ENCODE results near the gene MTERF4. TPM values are rescaled to one million over a fixed set of nuclear protein-coding genes. Genes with fewer than 3 reads are reported as not detected.

MTERF4 gene
- total RNA-seq, 1 experiment from 2014 or later, result 13.6 TPM

DNA sequence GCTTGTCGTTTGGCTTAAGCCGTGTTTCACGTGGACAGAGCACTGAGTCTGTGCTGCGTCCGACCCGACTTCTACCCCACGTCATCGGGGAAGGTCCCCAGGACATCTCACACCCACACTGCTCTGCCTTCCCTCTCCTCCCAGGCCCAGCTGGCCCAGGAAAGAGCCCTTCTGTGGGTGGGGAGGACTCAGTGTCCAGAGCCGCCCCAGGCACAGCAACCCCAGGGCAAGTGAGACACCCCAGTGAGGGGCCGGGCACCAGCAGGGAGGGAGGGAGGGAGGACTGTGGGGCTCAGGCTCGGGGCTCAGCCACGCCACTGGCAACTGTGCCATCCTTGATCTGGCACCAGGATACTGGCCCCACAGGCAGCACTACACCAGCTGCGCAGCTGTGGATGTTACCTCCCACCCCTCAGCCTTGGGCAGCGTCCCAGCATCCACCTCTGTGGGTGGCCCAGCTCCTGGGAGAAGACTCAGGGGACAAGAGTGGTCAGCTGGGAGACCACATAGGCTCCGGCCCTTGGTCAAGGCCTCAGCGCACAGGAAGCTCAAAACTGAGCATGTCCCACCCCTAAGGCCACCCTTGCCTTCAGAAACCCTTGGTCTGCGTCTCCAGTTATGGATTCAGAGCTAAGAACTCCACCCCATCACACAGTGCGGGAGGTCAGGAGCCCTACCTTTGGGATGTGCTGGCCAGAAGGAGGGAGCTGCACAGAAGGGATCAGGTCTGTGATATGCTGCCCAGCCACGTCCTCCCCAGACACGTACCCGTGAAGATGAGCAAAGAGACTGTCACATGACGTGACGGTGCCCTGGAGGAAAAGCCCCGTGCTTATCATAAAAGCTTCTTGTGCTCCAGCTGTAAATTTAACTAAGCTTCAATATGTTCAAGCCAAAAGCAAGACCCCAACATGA is 35.4 kb upstream of the MTERF4 start:
- H3K27me3 ChIP-seq (ENCODE audit: low read length), result no peaks in the 10 kb centered on the region
- H3K9me3 ChIP-seq (ENCODE audit: low read length), result no peaks in the 10 kb centered on the region
- H3F3A ChIP-seq (ENCODE audit: low read length, unreplicated experiment), result no peaks in the 10 kb centered on the region
- no peak for DNase-seq
- intact Hi-C loops (cut with micrococcal nuclease), result no loop called here
- no peaks in the 10 kb centered on the region for H4K20me1 ChIP-seq (ENCODE audit: low read length)
- H3K36me3 ChIP-seq (ENCODE audit: low read depth, low read length), result no peaks in the 10 kb centered on the region
- H3K4me2 ChIP-seq (ENCODE audit: low read length), result no peak overlapping the region
- H2AFZ ChIP-seq (ENCODE audit: low read length), result no peak overlapping the region
- H3K9me2 ChIP-seq (replicated peaks; ENCODE audit: low read length), result no peaks in the 10 kb centered on the region
- no TSS peak for BruUV-seq (replicated peaks)
- no peak overlapping the region for H3K4me3 ChIP-seq (ENCODE audit: low read length)
- no peaks in the 10 kb centered on the region for H3K4me1 ChIP-seq (ENCODE audit: insufficient read depth, low read length)
- ChIA-PET CTCF (no interaction called here), POLR2A (ENCODE audit: unreplicated experiment) (no interaction called here)
- no peak overlapping the region for H3K9ac ChIP-seq (ENCODE audit: low read length)
- TF ChIP-seq EZH2phosphoT487 (IDR thresholded peaks at IDR 0.05; ENCODE audit: borderline replicate concordance, low read length), result no peak
- TF ChIP-seq, protein P1, sequence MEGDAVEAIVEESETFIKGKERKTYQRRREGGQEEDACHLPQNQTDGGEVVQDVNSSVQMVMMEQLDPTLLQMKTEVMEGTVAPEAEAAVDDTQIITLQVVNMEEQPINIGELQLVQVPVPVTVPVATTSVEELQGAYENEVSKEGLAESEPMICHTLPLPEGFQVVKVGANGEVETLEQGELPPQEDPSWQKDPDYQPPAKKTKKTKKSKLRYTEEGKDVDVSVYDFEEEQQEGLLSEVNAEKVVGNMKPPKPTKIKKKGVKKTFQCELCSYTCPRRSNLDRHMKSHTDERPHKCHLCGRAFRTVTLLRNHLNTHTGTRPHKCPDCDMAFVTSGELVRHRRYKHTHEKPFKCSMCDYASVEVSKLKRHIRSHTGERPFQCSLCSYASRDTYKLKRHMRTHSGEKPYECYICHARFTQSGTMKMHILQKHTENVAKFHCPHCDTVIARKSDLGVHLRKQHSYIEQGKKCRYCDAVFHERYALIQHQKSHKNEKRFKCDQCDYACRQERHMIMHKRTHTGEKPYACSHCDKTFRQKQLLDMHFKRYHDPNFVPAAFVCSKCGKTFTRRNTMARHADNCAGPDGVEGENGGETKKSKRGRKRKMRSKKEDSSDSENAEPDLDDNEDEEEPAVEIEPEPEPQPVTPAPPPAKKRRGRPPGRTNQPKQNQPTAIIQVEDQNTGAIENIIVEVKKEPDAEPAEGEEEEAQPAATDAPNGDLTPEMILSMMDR (conservative IDR thresholded peaks at IDR 0.05; ENCODE audit: low read depth, low read length), result no peak
- no peak for TF ChIP-seq EZH2 (IDR thresholded peaks at IDR 0.05; ENCODE audit: low read length, unreplicated experiment)
- ATAC-seq, result no peak
- no peak overlapping the region for H3K27ac ChIP-seq (ENCODE audit: low read length)
- no peaks in the 10 kb centered on the region for H3K79me2 ChIP-seq (ENCODE audit: low read length)

DNA sequence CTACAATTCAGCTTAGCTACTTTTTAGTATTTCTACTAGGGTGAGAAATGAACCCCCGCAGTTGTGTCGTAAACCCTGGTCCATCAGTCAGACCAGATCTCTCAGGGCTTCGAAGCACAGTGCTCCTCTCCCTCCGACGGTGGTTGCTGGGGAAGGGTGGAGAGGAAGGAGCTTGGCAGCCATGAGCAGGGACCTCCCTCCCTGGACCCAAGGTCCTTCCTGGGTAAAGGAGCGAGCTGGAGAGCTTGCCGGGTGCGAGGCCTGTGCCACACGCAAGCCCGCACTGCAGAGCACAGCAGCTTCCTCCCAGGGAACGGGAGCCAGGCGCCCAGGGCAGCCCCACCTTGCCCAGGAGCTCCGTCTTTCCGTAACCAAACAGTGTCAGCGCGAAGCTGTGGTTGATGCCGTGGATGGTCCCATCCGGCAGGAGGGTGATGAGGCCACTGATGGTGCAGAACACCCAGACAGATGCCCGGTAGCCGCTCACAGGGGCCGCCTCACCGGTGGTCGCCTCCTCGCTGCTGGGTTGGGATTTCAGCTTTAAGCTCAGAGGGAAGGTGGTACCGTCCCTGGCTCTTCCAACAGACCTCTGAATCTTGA is 34.7 kb upstream of the MTERF4 start:
- Histone ChIP-seq H4K20me1 (ENCODE audit: low read length) (no peaks in the 10 kb centered on the region), H3K36me3 (ENCODE audit: low read depth, low read length) (no peaks in the 10 kb centered on the region), H3K9ac (ENCODE audit: low read length) (no peak overlapping the region), H3K4me1 (ENCODE audit: insufficient read depth, low read length) (no peaks in the 10 kb centered on the region), H3K27ac (ENCODE audit: low read length) (no peak overlapping the region), H3K79me2 (ENCODE audit: low read length) (no peaks in the 10 kb centered on the region), H3K9me2 (replicated peaks; ENCODE audit: low read length) (no peaks in the 10 kb centered on the region), H3K9me3 (ENCODE audit: low read length) (no peaks in the 10 kb centered on the region), H3K27me3 (ENCODE audit: low read length) (no peaks in the 10 kb centered on the region), H3K4me3 (ENCODE audit: low read length) (no peak overlapping the region), H3K4me2 (ENCODE audit: low read length) (no peak overlapping the region), H3F3A (ENCODE audit: low read length, unreplicated experiment) (no peaks in the 10 kb centered on the region), H2AFZ (ENCODE audit: low read length) (no peak overlapping the region)
- ChIA-PET POLR2A (ENCODE audit: unreplicated experiment) (no interaction called here), CTCF (no interaction called here)
- intact Hi-C loops (cut with micrococcal nuclease), result no loop called here
- TF ChIP-seq, protein P1 (conservative IDR thresholded peaks at IDR 0.05; ENCODE audit: low read depth, low read length), result no peak
- BruUV-seq (replicated peaks), result no TSS peak
- no peak for DNase-seq
- no peak for ATAC-seq

DNA sequence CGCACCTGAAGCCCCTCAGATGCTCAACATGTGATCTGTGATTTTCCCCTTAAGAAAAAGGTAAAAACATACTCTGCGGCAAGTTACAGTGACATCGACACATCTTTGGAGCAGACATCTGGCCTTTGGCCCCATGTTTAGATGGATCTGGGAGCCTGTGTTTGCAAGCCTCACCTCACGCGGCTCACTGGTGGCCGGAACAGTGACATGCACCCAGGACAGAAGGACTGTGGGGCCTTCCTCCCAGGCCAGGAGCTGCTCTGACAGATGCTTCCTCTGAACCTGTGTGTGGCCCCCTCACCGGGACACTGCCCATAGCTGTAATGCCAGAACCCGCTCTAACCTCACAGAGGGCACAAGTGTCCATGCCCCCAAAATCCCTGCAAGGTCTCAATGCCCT is 34.1 kb upstream of the MTERF4 start:
- CTCF ChIA-PET, result no interaction called here

More for the DNA sequence above, 34.1 kb upstream of the MTERF4 start:
- no peaks in the 10 kb centered on the region for H3K4me1 ChIP-seq (ENCODE audit: insufficient read depth, low read length)
- no peaks in the 10 kb centered on the region for H4K20me1 ChIP-seq (ENCODE audit: low read length)
- DNase-seq, result no peak
- TF ChIP-seq EZH2phosphoT487 (IDR thresholded peaks at IDR 0.05; ENCODE audit: borderline replicate concordance, low read length) (no peak), EZH2 (IDR thresholded peaks at IDR 0.05; ENCODE audit: low read length, unreplicated experiment) (no peak)
- TF ChIP-seq, protein P1 (conservative IDR thresholded peaks at IDR 0.05; ENCODE audit: low read depth, low read length), result no peak
- H3K27me3 ChIP-seq (ENCODE audit: low read length), result no peaks in the 10 kb centered on the region
- H3K9me2 ChIP-seq (replicated peaks; ENCODE audit: low read length), result no peaks in the 10 kb centered on the region
- BruUV-seq (replicated peaks), result no TSS peak
- H3K9me3 ChIP-seq (ENCODE audit: low read length), result no peaks in the 10 kb centered on the region
- ATAC-seq, result no peak
- POLR2A ChIA-PET (ENCODE audit: unreplicated experiment), result no interaction called here
- no peak overlapping the region for H3K4me3 ChIP-seq (ENCODE audit: low read length)
- intact Hi-C loops (cut with micrococcal nuclease), result no loop called here
- H3K4me2 ChIP-seq (ENCODE audit: low read length), result no peak overlapping the region
- no peaks in the 10 kb centered on the region for H3K36me3 ChIP-seq (ENCODE audit: low read depth, low read length)
- H3K9ac ChIP-seq (ENCODE audit: low read length), result no peak overlapping the region
- H3K27ac ChIP-seq (ENCODE audit: low read length), result no peak overlapping the region
- H2AFZ ChIP-seq (ENCODE audit: low read length), result no peak overlapping the region
- H3K79me2 ChIP-seq (ENCODE audit: low read length), result no peaks in the 10 kb centered on the region
- H3F3A ChIP-seq (ENCODE audit: low read length, unreplicated experiment), result no peaks in the 10 kb centered on the region

Data from PC-3 (cell line).